Neural cell (in vitro differentiated cells): ENCODE results near the gene SLC2A8. TPM values are rescaled to one million over a fixed set of nuclear protein-coding genes. Genes with fewer than 3 reads are reported as not detected.

Experiments
- H2AFZ ChIP-seq: fragments of 200-600, 300-800 bp; sonication (generic), shearing (Covaris generic); 2 replicates; pipeline ENCODE4 v1.6.0; 2014; ENCODE audit warnings: low read depth, mild to moderate bottlenecking, antibody characterized with exemption, low read length, moderate library complexity
- H3F3A ChIP-seq: fragments of 200-600 bp; shearing (Covaris generic); 2 replicates; pipeline ENCODE4 v1.6.1; 2016; ENCODE audit warnings: mild to moderate bottlenecking, moderate library complexity, mixed read lengths, antibody characterized with exemption, low read length; ENCODE audit not compliant: insufficient read depth, poor library complexity, severe bottlenecking
- H3K27ac ChIP-seq: fragments of 200-600, 300-800 bp; sonication (generic), shearing (Covaris generic); 2 replicates; pipeline ENCODE4 v1.5.1; 2014; ENCODE audit warnings: mild to moderate bottlenecking, low read length, moderate library complexity
- H3K27me3 ChIP-seq: fragments of 300-800, 200-600 bp; sonication (generic), shearing (Covaris generic); 2 replicates; pipeline ENCODE4 v1.6.0; 2014; ENCODE audit warnings: mild to moderate bottlenecking, low read depth, low read length, moderate library complexity; ENCODE audit not compliant: insufficient read depth
- H3K36me3 ChIP-seq: fragments of 300-800, 200-600 bp; sonication (generic), shearing (Covaris generic); 2 replicates; pipeline ENCODE4 v1.5.1; 2014; ENCODE audit warnings: mild to moderate bottlenecking, antibody characterized with exemption, low read length, moderate library complexity; ENCODE audit not compliant: insufficient read depth
- H3K4me2 ChIP-seq: fragments of 300-800, 200-600 bp; sonication (generic), shearing (Covaris generic); 2 replicates; pipeline ENCODE4 v1.6.0; 2014; ENCODE audit warnings: mild to moderate bottlenecking, low read length
- H3K4me3 ChIP-seq: fragments of 300-800, 200-600 bp; sonication (generic), shearing (Covaris generic); 2 replicates; pipeline ENCODE4 v1.5.1; 2014; ENCODE audit warnings: mild to moderate bottlenecking, low read length, moderate library complexity
- H3K79me2 ChIP-seq: fragments of 200-600 bp; shearing (Covaris generic); replicated peaks from 2 replicates; pipeline ENCODE4 v1.6.0; 2014; ENCODE audit warnings: mild to moderate bottlenecking, low read length, moderate library complexity; ENCODE audit not compliant: insufficient read depth
- H3K9ac ChIP-seq: fragments of 300-800, 200-600 bp; sonication (generic), shearing (Covaris generic); 2 replicates; pipeline ENCODE4 v1.6.1; 2016; ENCODE audit warnings: mild to moderate bottlenecking, low read length, mixed read lengths
- H3K9me2 ChIP-seq: fragments of 200-600 bp; shearing (Covaris generic); 2 replicates; pipeline ENCODE4 v1.6.1; 2016; ENCODE audit warnings: mild to moderate bottlenecking, low read length, mixed read lengths; ENCODE audit not compliant: insufficient read depth
- H3K9me3 ChIP-seq: fragments of 200-600, 300-800 bp; sonication (generic), shearing (Covaris generic); 2 replicates; pipeline ENCODE4 v1.6.1; 2016; ENCODE audit warnings: mild to moderate bottlenecking, mixed run types, low read length, moderate library complexity, mixed read lengths
- H4K20me1 ChIP-seq: fragments of 200-600 bp; shearing (Covaris generic); 2 replicates; pipeline ENCODE4 v1.6.1; 2016; ENCODE audit warnings: mild to moderate bottlenecking, mixed run types; ENCODE audit not compliant: insufficient read depth
- EP300 ChIP-seq: fragments of 450-650 bp; conservative IDR thresholded peaks from 2 replicates; pipeline ENCODE4 v1.6.1; 2014; ENCODE audit warnings: antibody characterized with exemption, mild to moderate bottlenecking, moderate library complexity; ENCODE audit not compliant: poor library complexity, severe bottlenecking
- EZH2 ChIP-seq: fragments of 200-600, 300-800 bp; shearing (Covaris generic), sonication (generic); IDR thresholded peaks from 2 replicates; pipeline ENCODE4 v1.6.1; 2014; ENCODE audit warnings: antibody characterized with exemption, low read length, borderline replicate concordance, mild to moderate bottlenecking; ENCODE audit not compliant: insufficient read depth, poor library complexity, severe bottlenecking
- MXI1 ChIP-seq: fragments of 450-650 bp; conservative IDR thresholded peaks from 2 replicates; pipeline ENCODE4 v1.6.1; 2014; ENCODE audit warnings: antibody characterized with exemption, mild to moderate bottlenecking; ENCODE audit not compliant: poor library complexity, severe bottlenecking
- POLR2AphosphoS5 ChIP-seq: IDR thresholded peaks from 2 replicates; pipeline ENCODE4 v1.6.1; 2012
- RAD21 ChIP-seq: fragments of 450-650 bp; conservative IDR thresholded peaks from 2 replicates; pipeline ENCODE4 v1.6.1; 2014; ENCODE audit warnings: antibody characterized with exemption, mild to moderate bottlenecking, moderate library complexity
- SMC3 ChIP-seq: fragments of 450-650 bp; conservative IDR thresholded peaks from 2 replicates; pipeline ENCODE4 v1.6.1; 2014; ENCODE audit warnings: antibody characterized with exemption, mild to moderate bottlenecking, moderate library complexity; ENCODE audit not compliant: poor library complexity
- TAF1 ChIP-seq: IDR thresholded peaks from 2 replicates; pipeline ENCODE4 v1.6.1; 2012; ENCODE audit warnings: low read depth
- polyA plus RNA-seq: library from polyadenylated mRNA; depleted of rRNA; stranded (reverse); fragments of >200 nt; gene quantifications from 2 replicates; pipeline ENCODE4 v1.2.3, GENCODE V29; 2014
- TF ChIP-seq, protein P1 (sequence below): fragments of 450-650 bp; IDR thresholded peaks from 2 replicates; pipeline ENCODE4 v1.5.1; 2014; ENCODE audit warnings: antibody characterized with exemption, mild to moderate bottlenecking, moderate library complexity; ENCODE audit not compliant: poor library complexity, severe bottlenecking
- TF ChIP-seq, protein P2 (sequence below): IDR thresholded peaks from 2 replicates; pipeline ENCODE4 v1.6.1; 2012; ENCODE audit warnings: borderline replicate concordance

SLC2A8 gene
- polyA plus RNA-seq, 1 donor from 2014 or later, result 10.2 TPM

GRCh38 chr9:127430415-127430814 lies 33.4 kb downstream of the SLC2A8 start (continued):
- TF ChIP-seq EP300 (no peak), TAF1 (no peak), RAD21 (no peak)

GRCh38 chr9:127437497-127438264 lies 40.7 kb downstream of the SLC2A8 start:
- no peak overlapping the region for H3K9ac ChIP-seq
- no peaks in the 10 kb centered on the region for H3K9me3 ChIP-seq
- H3K36me3 ChIP-seq, result peaks cover 4% of the 10 kb centered on the region
- no peak overlapping the region for H2AFZ ChIP-seq
- H3K79me2 ChIP-seq, result no peaks in the 10 kb centered on the region
- no peak overlapping the region for H3K4me3 ChIP-seq
- H3K27me3 ChIP-seq, result no peaks in the 10 kb centered on the region
- H3F3A ChIP-seq, result no peaks in the 10 kb centered on the region
- no peak overlapping the region for H3K27ac ChIP-seq
- no peaks in the 10 kb centered on the region for H3K9me2 ChIP-seq
- TF ChIP-seq SMC3 (no peak), POLR2AphosphoS5 (no peak), EP300 (no peak), TAF1 (no peak)
- TF ChIP-seq, protein P1, sequence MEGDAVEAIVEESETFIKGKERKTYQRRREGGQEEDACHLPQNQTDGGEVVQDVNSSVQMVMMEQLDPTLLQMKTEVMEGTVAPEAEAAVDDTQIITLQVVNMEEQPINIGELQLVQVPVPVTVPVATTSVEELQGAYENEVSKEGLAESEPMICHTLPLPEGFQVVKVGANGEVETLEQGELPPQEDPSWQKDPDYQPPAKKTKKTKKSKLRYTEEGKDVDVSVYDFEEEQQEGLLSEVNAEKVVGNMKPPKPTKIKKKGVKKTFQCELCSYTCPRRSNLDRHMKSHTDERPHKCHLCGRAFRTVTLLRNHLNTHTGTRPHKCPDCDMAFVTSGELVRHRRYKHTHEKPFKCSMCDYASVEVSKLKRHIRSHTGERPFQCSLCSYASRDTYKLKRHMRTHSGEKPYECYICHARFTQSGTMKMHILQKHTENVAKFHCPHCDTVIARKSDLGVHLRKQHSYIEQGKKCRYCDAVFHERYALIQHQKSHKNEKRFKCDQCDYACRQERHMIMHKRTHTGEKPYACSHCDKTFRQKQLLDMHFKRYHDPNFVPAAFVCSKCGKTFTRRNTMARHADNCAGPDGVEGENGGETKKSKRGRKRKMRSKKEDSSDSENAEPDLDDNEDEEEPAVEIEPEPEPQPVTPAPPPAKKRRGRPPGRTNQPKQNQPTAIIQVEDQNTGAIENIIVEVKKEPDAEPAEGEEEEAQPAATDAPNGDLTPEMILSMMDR, result peak; percentile 31
- no peaks in the 10 kb centered on the region for H4K20me1 ChIP-seq
- H3K4me2 ChIP-seq, result no peak overlapping the region

GRCh38 chr9:127438394-127438793 lies 41.4 kb downstream of the SLC2A8 start:
- Histone ChIP-seq H3K9ac (no peak overlapping the region), H3K4me3 (no peak overlapping the region), H4K20me1 (no peaks in the 10 kb centered on the region), H3K27me3 (no peaks in the 10 kb centered on the region), H3K9me3 (no peaks in the 10 kb centered on the region), H3K27ac (no peak overlapping the region), H3K79me2 (no peaks in the 10 kb centered on the region), H2AFZ (no peak overlapping the region), H3K36me3 (peaks cover 4% of the 10 kb centered on the region), H3K4me2 (no peak overlapping the region), H3F3A (no peaks in the 10 kb centered on the region), H3K9me2 (no peaks in the 10 kb centered on the region)
- no peak for TF ChIP-seq MXI1
- no peak for TF ChIP-seq RAD21
- TF ChIP-seq POLR2AphosphoS5, result no peak
- TF ChIP-seq EP300, result no peak

- Histone ChIP-seq H2AFZ (no peak overlapping the region), H4K20me1 (no peaks in the 10 kb centered on the region), H3K9me3 (no peaks in the 10 kb centered on the region), H3F3A (no peaks in the 10 kb centered on the region), H3K36me3 (peaks cover 7% of the 10 kb centered on the region), H3K4me2 (no peak overlapping the region), H3K27me3 (no peaks in the 10 kb centered on the region), H3K79me2 (peaks cover under 1% of the 10 kb centered on the region), H3K27ac (no peak overlapping the region), H3K9ac (no peak overlapping the region), H3K4me3 (no peak overlapping the region), H3K9me2 (no peaks in the 10 kb centered on the region)
- TF ChIP-seq, protein P2, sequence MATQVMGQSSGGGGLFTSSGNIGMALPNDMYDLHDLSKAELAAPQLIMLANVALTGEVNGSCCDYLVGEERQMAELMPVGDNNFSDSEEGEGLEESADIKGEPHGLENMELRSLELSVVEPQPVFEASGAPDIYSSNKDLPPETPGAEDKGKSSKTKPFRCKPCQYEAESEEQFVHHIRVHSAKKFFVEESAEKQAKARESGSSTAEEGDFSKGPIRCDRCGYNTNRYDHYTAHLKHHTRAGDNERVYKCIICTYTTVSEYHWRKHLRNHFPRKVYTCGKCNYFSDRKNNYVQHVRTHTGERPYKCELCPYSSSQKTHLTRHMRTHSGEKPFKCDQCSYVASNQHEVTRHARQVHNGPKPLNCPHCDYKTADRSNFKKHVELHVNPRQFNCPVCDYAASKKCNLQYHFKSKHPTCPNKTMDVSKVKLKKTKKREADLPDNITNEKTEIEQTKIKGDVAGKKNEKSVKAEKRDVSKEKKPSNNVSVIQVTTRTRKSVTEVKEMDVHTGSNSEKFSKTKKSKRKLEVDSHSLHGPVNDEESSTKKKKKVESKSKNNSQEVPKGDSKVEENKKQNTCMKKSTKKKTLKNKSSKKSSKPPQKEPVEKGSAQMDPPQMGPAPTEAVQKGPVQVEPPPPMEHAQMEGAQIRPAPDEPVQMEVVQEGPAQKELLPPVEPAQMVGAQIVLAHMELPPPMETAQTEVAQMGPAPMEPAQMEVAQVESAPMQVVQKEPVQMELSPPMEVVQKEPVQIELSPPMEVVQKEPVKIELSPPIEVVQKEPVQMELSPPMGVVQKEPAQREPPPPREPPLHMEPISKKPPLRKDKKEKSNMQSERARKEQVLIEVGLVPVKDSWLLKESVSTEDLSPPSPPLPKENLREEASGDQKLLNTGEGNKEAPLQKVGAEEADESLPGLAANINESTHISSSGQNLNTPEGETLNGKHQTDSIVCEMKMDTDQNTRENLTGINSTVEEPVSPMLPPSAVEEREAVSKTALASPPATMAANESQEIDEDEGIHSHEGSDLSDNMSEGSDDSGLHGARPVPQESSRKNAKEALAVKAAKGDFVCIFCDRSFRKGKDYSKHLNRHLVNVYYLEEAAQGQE, result no peak
- TF ChIP-seq MXI1, result no peak
- TF ChIP-seq SMC3, result no peak
- no peak for TF ChIP-seq EP300
- TF ChIP-seq, protein P1, result no peak
- no peak for TF ChIP-seq EZH2
- TF ChIP-seq POLR2AphosphoS5, result no peak
- TF ChIP-seq RAD21, result no peak
- no peak for TF ChIP-seq TAF1
Observed at GRCh38 chr9:127444283-127444920, 47.4 kb downstream of the SLC2A8 start.
